ENCODE data around the gene PRPF6.

- TF ChIP-seq, protein P1, sequence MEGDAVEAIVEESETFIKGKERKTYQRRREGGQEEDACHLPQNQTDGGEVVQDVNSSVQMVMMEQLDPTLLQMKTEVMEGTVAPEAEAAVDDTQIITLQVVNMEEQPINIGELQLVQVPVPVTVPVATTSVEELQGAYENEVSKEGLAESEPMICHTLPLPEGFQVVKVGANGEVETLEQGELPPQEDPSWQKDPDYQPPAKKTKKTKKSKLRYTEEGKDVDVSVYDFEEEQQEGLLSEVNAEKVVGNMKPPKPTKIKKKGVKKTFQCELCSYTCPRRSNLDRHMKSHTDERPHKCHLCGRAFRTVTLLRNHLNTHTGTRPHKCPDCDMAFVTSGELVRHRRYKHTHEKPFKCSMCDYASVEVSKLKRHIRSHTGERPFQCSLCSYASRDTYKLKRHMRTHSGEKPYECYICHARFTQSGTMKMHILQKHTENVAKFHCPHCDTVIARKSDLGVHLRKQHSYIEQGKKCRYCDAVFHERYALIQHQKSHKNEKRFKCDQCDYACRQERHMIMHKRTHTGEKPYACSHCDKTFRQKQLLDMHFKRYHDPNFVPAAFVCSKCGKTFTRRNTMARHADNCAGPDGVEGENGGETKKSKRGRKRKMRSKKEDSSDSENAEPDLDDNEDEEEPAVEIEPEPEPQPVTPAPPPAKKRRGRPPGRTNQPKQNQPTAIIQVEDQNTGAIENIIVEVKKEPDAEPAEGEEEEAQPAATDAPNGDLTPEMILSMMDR (IDR thresholded peaks at IDR 0.05) = no peak
- no peak for TF ChIP-seq POLR2A (IDR thresholded peaks at IDR 0.05)
Measured at GRCh38 chr20:64069209-64069613, 88.3 kb downstream of the PRPF6 start.

Measured in body of pancreas (tissue), 4 donors.